ENCODE results near the gene TTLL1. TPM values are rescaled to one million over a fixed set of nuclear protein-coding genes. Genes with fewer than 3 reads are reported as not detected.

Gene TTLL1
- total RNA-seq, 1 donor from 2014 or later: 44.5 TPM

Other genes with a start within 250 kb of the TTLL1 start
- 50.9 TPM for gene ARFGAP3, start 232.1 kb downstream of the TTLL1 start, total RNA-seq
- gene PACSIN2, start 74.2 kb downstream of the TTLL1 start, total RNA-seq: 21.9 TPM
- not detected for gene BIK, start 21.4 kb upstream of the TTLL1 start, total RNA-seq
- 10.8 TPM for gene MCAT, start 54.0 kb upstream of the TTLL1 start, total RNA-seq
- gene TSPO, start 62.2 kb upstream of the TTLL1 start, total RNA-seq: 29.3 TPM
- gene TTLL12, start 97.7 kb upstream of the TTLL1 start, total RNA-seq: 26.1 TPM